Measurements from ENCODE around the gene PTPRD.

The PTPRD gene

GRCh38 chr9:9746826-9747225 is 866.0 kb downstream of the PTPRD start:
- no peak for TF ChIP-seq CTCF (IDR thresholded peaks at IDR 0.05; ENCODE audit: control extremely low read depth, extremely low read depth, low read depth, missing control alignments)
- DNase-seq (ENCODE audit: extremely low spot score) = no peak
- CTCF ChIA-PET = no interaction called here
- POLR2A ChIA-PET = interaction anchor here (0.5 kb wide), 1 partner anchor 37 kb away, joined by 4 read pairs; no protein-coding TSS in a partner anchor

GRCh38 chr9:9743822-9744221 is 869.0 kb downstream of the PTPRD start:
- DNase-seq (ENCODE audit: extremely low spot score) = no peak
- CTCF ChIA-PET = no interaction called here
- POLR2A ChIA-PET = no interaction called here

GRCh38 chr9:9730174-9730573 is 882.6 kb downstream of the PTPRD start:
- ChIA-PET POLR2A (no interaction called here), CTCF (no interaction called here)
- TF ChIP-seq CTCF (IDR thresholded peaks at IDR 0.05; ENCODE audit: control extremely low read depth, extremely low read depth, low read depth, missing control alignments) = no peak
- DNase-seq (ENCODE audit: extremely low spot score) = no peak

More at GRCh38 chr9:9743822-9744221, 869.0 kb downstream of the PTPRD start:
- TF ChIP-seq CTCF (IDR thresholded peaks at IDR 0.05; ENCODE audit: control extremely low read depth, extremely low read depth, low read depth, missing control alignments) = no peak

- no peak for DNase-seq (ENCODE audit: extremely low spot score)
- no peak for TF ChIP-seq CTCF (IDR thresholded peaks at IDR 0.05; ENCODE audit: control extremely low read depth, extremely low read depth, low read depth, missing control alignments)
- POLR2A ChIA-PET = no interaction called here
- CTCF ChIA-PET = interaction anchor here (1.3 kb wide), 1 partner anchor 11 kb away, joined by 3 read pairs; no protein-coding TSS in a partner anchor
Measured at GRCh38 chr9:9729082-9729481, 883.7 kb downstream of the PTPRD start.

- ChIA-PET CTCF (interaction anchor here (1.0 kb wide), 1 partner anchor 19 kb away, joined by 3 read pairs; no protein-coding TSS in a partner anchor), POLR2A (no interaction called here)
- no peak for TF ChIP-seq CTCF (IDR thresholded peaks at IDR 0.05; ENCODE audit: control extremely low read depth, extremely low read depth, low read depth, missing control alignments)
- no peak for DNase-seq (ENCODE audit: extremely low spot score)
Measured at GRCh38 chr9:9719373-9720112, 893.3 kb downstream of the PTPRD start.

GRCh38 chr9:9718691-9719090 is 894.1 kb downstream of the PTPRD start:
- CTCF ChIA-PET = interaction anchor here (1.0 kb wide), 1 partner anchor 20 kb away, joined by 3 read pairs; no protein-coding TSS in a partner anchor

More at GRCh38 chr9:9718691-9719090, 894.1 kb downstream of the PTPRD start:
- no peak for TF ChIP-seq CTCF (IDR thresholded peaks at IDR 0.05; ENCODE audit: control extremely low read depth, extremely low read depth, low read depth, missing control alignments)
- DNase-seq (ENCODE audit: extremely low spot score) = no peak
- POLR2A ChIA-PET = no interaction called here
